KOPT-K1 (cell line): ENCODE results near the gene IL1RAP.

Experiments used
- H3K27ac ChIP-seq: fragments of 200-600 bp; sonication (generic); 2 replicates; pipeline ENCODE4 v1.5.1; 2016; ENCODE audit warnings: antibody characterized with exemption, mild to moderate bottlenecking, low read depth, low read length; ENCODE audit not compliant: poor library complexity, severe bottlenecking
- H3K36me3 ChIP-seq: fragments of 200-600 bp; sonication (generic); 2 replicates; pipeline ENCODE4 v1.5.1; 2017; ENCODE audit warnings: antibody characterized with exemption, mild to moderate bottlenecking, low read length, moderate library complexity; ENCODE audit not compliant: insufficient read depth
- H3K9me3 ChIP-seq: fragments of 200-600 bp; sonication (generic); 2 replicates; pipeline ENCODE4 v1.5.1; 2017; ENCODE audit warnings: antibody characterized with exemption, low read length, mild to moderate bottlenecking; ENCODE audit not compliant: insufficient read depth, poor library complexity, severe bottlenecking

IL1RAP gene

DNA sequence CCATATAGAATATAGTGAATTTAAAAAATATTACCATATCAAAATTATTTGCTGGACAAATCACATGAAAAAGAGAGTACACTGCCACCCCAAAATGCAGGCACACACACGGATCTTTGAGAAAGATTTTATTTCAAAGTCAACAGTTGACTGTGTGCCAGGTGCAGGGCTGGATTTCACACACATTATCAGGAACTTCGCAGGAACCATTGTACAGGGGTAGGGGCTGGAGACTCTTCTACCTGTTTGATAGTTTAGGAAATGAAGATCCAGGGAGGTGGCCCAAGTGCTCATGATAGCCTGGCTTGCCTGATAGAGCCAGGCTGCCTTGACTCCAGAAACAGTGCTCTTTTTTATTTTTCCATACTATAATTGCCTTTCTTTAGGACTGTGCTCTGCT, 54.2 kb downstream of the IL1RAP start:
- Histone ChIP-seq H3K9me3 (no peaks in the 10 kb centered on the region), H3K36me3 (no peaks in the 10 kb centered on the region), H3K27ac (no peak overlapping the region)

DNA sequence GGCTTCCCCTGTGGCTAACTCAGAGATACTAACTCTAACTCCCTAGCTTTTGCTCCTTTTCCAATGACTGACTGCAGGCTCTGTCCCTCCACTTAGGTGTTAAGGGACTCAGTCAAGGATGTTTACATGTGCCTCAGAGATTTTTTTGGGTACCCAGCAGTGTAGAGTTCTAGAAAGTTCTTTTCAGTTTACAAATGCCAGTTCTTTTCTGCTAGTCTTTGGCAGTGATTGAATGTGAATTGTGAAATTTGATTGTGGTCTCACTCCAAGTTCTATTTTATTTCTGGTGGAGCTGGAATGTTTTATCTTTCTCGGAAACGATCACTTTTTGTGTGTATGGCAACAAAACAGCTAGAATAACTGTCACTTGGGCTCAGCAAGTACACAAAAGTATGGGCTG, 60.6 kb downstream of the IL1RAP start:
- no peaks in the 10 kb centered on the region for H3K36me3 ChIP-seq
- H3K9me3 ChIP-seq = no peaks in the 10 kb centered on the region
- no peak overlapping the region for H3K27ac ChIP-seq

DNA sequence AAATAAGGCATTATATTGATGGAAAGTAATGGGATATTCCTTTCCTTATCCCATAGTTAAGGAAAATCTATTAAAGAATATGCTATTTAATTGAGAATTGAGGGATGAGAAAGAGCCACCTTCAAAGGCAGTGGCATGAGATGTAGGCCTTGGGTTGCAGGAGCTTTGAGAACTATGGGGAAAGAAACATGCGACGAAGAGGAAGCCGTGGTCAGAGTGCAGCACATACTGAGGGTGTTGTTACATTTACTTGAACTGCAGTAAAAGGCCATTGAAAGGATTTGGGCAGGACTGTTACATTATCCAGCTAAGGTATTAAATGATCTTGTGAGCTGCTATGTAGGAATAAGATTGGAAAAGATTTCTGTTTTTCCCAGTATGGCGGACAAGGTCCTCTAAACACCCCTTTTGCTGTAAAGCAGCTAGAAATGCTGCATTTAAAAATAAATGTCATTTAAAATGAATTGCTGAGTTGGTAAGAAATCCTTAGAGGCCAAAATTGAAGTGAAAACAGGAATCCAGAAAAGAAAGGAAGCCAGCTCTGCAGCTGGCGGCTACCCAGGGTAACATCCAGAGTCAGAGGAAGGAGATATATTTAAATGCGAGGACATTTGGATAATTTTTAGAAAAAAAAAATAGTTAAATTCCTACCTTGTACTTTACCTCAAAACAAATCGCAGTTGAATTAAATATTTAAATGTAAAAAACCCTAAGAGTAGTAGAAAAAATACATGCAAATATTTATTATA, 61.7 kb downstream of the IL1RAP start:
- no peaks in the 10 kb centered on the region for H3K9me3 ChIP-seq
- no peaks in the 10 kb centered on the region for H3K36me3 ChIP-seq
- no peak overlapping the region for H3K27ac ChIP-seq

DNA sequence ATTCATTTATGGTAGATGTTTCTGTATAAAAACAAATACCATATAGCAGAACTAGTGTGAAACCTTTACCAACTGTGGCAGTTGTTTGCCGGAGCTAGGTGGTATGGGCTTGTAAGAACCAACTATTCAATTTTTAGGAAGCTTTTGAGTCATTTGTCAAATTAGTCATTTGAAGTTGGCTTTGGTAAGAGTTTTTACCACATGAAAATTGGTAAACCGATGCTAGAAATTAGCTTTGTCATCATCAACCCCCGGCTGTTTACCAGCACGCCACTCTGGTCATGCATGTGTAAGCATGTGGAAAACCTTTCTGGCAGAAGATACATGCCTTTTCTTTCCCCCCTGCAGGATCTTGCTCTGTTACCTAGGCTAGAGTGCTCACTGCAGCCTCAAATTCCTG, 63.3 kb downstream of the IL1RAP start:
- Histone ChIP-seq H3K36me3 (no peaks in the 10 kb centered on the region), H3K27ac (no peak overlapping the region), H3K9me3 (no peaks in the 10 kb centered on the region)

DNA sequence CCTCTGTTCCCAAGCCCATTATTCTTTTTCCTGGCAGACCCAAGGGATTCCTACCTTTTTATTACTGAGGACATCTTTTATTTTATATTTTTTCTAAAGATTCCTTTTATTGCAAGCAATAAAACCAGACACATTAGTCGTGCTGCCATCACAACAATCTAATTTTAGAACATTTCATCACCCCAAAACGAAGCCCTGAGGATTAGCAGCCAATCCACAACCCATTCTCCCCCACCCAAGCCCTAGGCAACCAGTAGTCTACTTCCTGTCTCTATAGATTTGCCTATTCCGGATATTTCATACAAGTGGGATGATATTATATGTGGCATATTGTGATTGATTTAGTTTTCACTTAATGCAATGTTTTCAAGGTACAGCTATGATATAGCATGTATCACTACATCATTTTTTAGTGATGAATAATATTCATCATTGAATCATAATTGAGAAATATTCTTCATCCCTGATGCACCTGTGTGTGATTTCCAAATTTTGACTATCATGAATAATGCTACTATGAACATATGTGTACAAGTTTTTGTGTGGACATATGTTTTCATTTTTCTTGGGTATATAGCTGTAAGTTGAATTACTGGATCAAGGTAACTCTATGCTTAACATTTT, 65.7 kb downstream of the IL1RAP start:
- no peak overlapping the region for H3K27ac ChIP-seq
- no peaks in the 10 kb centered on the region for H3K9me3 ChIP-seq
- no peaks in the 10 kb centered on the region for H3K36me3 ChIP-seq

DNA sequence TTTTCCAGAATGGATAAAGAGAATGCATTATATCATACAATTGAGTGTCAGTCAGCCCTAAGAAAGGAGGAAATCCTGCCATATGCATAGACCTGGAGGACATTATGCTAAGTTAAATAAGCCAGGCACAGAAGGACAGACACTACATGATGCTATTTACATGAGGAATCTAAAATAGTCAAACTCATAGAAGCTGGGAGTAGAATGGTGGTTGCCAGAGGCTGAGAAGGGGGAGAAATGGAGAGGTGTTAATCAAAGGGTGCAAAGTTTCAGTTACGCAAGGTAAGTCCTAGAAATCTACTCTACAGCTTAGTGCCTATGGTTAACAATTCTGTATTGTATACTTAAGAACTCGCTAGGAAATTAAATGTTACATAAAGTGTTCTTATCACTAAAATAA, 66.5 kb downstream of the IL1RAP start:
- no peaks in the 10 kb centered on the region for H3K36me3 ChIP-seq
- no peak overlapping the region for H3K27ac ChIP-seq
- no peaks in the 10 kb centered on the region for H3K9me3 ChIP-seq

DNA sequence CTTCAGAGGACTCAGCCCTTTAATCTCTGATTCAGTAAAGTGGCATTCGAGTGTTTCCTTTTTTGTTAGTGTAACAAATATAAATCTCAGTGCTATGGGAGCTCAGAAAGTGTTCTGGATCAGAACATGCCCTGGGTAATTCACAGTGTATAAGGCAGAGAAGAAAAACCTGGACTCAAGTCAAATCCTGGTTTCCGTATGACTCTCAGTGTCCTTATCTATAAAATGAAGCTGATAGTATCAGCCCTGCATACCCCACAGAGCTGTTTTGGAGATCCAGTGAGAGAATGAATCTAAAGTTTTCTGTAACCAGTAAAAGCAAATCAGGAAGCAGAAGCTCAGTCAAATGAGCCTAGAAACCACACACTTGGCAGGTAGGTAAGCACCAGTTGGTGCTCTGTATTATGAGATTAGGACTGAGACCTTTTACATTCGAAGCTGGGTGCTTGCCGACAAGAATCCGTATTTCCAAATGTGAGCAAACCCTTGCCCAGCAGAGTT, 67.2 kb downstream of the IL1RAP start:
- Histone ChIP-seq H3K36me3 (no peaks in the 10 kb centered on the region), H3K27ac (no peak overlapping the region), H3K9me3 (no peaks in the 10 kb centered on the region)

DNA sequence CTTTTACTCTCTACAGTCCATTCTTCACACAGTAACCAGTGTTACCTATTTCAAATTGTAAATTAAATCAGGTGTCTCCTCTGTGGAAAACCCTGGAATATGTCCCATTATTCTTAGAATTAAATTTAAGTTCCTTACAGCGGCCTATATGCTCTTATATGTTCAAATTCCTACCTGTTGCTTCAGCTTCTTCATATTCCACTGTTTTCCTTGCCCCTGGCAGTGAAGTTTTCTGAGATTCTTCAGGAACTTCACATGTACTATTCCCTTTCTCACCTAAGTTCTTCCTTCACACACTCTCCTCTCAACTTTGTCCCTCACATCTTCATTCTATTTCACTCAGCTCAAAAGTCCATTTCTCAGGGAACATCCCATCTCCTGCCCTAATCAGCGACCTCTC, 68.8 kb downstream of the IL1RAP start:
- H3K36me3 ChIP-seq = no peaks in the 10 kb centered on the region
- H3K27ac ChIP-seq = no peak overlapping the region
- H3K9me3 ChIP-seq = no peaks in the 10 kb centered on the region

DNA sequence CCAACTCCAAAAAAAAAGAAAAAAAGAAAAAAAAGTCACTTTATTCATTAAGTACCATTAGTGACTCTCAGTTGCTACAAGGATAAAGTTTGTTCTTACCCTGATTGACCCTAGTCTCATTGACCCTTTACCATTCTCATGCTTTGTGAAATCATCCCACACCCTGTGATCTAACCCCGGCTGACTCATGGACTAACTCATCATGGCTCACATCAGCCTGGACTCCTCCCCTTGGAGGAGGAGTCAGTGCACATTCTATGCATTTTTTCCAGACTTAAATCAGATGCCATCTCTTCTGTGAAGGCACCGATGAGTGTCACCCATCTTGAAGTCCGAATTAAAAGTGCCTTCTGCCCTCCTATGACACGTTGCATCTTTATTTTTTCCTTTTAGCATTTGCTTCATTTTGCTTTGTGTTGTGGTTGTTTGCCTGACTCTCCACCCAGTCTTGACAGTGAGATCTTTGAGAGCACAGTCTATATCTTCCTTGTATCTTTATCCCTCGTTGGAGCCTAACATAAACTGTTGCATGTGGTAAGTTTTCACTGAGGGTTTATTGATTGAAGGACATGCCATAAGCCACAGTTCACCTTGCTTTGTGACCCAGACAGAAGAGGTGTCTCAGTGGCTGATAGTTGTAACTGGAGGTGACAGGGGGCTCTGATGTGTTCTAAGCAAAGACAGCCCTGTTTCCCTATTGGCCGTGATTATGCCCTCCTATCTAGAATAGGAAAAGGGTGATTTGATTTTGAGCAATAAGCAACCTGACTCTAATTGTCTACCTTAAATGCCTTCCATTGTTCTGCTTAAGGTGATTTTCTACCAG, 72.1 kb downstream of the IL1RAP start:
- Histone ChIP-seq H3K9me3 (no peaks in the 10 kb centered on the region), H3K27ac (no peak overlapping the region), H3K36me3 (no peaks in the 10 kb centered on the region)

DNA sequence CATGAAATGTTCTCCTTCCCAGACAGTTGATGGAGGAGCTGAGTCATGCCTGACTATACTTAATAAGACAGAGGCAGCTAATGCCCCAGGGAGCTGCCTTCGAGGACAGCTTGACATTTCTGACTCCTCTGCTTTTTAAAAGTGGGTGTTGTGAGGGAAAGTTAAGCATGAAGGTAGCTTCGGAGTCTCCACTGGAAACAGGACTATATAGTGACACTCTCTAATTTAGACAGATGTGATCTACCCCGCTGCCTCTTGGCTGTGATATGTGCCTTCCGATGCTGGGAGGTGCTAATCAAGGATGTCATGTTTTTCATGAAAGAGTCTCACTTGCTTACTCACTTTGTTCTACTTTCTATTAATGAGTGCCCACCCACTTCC, 72.7 kb downstream of the IL1RAP start:
- no peaks in the 10 kb centered on the region for H3K36me3 ChIP-seq
- no peak overlapping the region for H3K27ac ChIP-seq
- H3K9me3 ChIP-seq = no peaks in the 10 kb centered on the region

DNA sequence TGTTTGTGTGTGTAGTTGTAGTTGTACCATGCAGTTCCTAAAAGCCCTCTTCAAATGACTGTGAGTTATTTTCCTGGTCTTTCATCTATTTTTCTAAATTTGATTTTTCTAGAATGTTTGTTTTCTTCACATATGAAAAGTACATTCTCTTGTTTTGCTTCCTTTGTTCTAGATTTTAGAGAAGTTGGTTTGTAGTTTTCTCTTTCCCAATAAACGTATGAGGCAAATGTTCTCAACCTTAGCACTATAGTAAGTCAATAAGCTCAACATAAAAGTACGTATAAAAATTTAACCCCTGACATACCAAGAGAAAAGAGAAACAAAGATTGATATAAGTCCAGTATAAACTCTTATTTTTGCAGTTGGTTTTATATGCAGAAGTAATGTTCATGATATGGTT, 74.7 kb downstream of the IL1RAP start:
- Histone ChIP-seq H3K27ac (no peak overlapping the region), H3K36me3 (no peaks in the 10 kb centered on the region), H3K9me3 (no peaks in the 10 kb centered on the region)

DNA sequence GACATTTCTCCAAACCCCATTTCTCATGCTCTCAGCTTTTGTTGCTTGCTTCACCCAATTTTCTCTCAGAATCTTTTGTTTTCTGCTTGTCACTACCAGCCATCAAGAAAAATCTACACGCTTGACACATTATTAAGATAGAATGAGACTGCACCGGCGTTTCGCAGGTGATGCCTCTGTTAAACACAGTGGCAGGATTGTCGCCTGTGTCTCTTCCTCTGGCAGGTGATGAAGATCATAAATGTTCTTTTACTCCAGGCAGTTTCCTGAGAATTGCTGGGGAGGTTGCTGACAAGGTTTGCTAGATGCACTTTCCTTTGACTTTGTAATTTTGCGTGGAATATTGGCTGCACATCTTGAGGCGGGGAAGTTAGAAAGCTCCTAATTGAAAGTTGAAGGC, 75.4 kb downstream of the IL1RAP start:
- Histone ChIP-seq H3K36me3 (no peaks in the 10 kb centered on the region), H3K27ac (no peak overlapping the region)

DNA sequence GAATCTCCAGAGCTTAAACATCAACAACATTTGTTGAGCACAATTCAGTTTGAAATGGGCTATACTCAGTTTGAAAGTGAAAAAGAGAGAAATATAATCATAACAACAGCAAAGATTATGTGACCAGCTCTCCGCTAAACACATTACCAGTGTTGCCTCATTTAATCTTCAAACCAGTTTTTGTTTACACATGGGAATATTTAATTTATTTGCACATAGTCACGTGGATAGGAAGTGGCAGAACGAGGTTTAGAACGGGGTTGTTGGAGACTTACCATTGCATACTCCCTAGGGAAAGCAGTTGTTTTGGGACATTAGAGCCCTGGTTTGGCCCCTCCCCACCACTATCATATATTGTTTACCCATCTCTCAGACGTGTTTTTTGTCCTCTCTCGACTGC, 77.2 kb downstream of the IL1RAP start:
- H3K27ac ChIP-seq = no peak overlapping the region
- H3K36me3 ChIP-seq = no peaks in the 10 kb centered on the region
- H3K9me3 ChIP-seq = no peaks in the 10 kb centered on the region

More for the DNA sequence above, 75.4 kb downstream of the IL1RAP start:
- no peaks in the 10 kb centered on the region for H3K9me3 ChIP-seq

DNA sequence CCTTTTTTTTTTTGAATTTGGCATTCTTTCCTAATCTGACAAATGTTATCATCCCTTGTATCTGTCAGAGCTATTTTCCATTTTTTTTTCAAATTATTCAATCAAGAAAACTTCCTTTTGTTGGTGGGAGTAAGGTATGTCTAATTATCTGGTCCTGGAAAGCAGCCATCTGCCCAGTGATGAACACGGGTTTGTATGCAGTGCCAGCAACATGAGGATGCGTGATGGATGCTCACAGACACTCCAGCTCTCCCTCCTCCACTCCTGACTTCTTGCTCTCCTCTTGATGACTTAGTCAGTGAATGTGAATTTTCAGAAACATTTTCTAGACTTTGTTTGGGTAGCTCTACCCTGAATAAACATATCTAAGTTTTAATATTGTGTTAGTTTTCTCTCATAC, 79.2 kb downstream of the IL1RAP start:
- Histone ChIP-seq H3K9me3 (no peaks in the 10 kb centered on the region), H3K36me3 (no peaks in the 10 kb centered on the region), H3K27ac (no peak overlapping the region)

DNA sequence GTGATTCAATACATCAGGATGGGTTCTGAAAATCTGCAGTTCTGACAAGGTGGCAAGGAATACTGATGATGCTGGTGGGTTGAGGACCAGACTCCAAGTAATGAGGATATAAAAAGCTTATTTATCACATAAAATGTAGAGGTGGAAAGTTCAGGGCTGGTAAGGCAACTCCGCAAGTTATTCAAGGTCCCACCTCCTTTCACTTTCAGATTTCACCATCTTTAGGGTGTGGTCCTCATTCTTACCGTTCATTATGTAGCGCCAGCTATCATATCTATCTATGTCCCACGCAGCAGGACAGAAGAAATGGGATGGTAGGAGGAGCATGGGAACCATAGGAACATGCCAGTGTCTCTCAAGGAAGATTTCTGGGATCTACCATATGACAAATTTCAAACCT, 80.3 kb downstream of the IL1RAP start:
- no peaks in the 10 kb centered on the region for H3K9me3 ChIP-seq
- H3K36me3 ChIP-seq = no peaks in the 10 kb centered on the region

More for the DNA sequence above, 80.3 kb downstream of the IL1RAP start:
- H3K27ac ChIP-seq = no peak overlapping the region
